ENCODE data around the gene PPP1R1B.

GRCh38 chr17:39600997-39601597 lies 25.7 kb upstream of the PPP1R1B start:
- TF ChIP-seq, protein P1, sequence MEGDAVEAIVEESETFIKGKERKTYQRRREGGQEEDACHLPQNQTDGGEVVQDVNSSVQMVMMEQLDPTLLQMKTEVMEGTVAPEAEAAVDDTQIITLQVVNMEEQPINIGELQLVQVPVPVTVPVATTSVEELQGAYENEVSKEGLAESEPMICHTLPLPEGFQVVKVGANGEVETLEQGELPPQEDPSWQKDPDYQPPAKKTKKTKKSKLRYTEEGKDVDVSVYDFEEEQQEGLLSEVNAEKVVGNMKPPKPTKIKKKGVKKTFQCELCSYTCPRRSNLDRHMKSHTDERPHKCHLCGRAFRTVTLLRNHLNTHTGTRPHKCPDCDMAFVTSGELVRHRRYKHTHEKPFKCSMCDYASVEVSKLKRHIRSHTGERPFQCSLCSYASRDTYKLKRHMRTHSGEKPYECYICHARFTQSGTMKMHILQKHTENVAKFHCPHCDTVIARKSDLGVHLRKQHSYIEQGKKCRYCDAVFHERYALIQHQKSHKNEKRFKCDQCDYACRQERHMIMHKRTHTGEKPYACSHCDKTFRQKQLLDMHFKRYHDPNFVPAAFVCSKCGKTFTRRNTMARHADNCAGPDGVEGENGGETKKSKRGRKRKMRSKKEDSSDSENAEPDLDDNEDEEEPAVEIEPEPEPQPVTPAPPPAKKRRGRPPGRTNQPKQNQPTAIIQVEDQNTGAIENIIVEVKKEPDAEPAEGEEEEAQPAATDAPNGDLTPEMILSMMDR (IDR thresholded peaks at IDR 0.05; ENCODE audit: low read length), result no peak
- TF ChIP-seq EZH2 (optimal IDR thresholded peaks at IDR 0.05; ENCODE audit: low read depth, low read length) (no peak), EZH2phosphoT487 (IDR thresholded peaks at IDR 0.05; ENCODE audit: low read length) (no peak)

Data from MM.1S (cell line).